Iris pigment epithelial cell (primary cell): ENCODE data around the gene CHI3L1.
A peak's percentile ranks its signal among the peaks of the same experiment; 100 is the strongest.
"Not testable (repeated sequence)": the region's sequence is repeated elsewhere in the genome, so short reads cannot be mapped to it uniquely, and the experiment has no call there.

Experiments
- DNase-seq: peaks from one replicate; pipeline ENCODE4 v3.0.0-alpha.2; 2011; ENCODE audit warnings: low read depth

CHI3L1 gene

GRCh38 chr1:203186446-203187303 is at the start of gene CHI3L1:
TSS of gene CHI3L1 (minus strand) at chr1:203186704. CDS start at chr1:203186623, 81 bp downstream.
- DNase-seq, result no peak

- not testable (repeated sequence) for DNase-seq
Measured at GRCh38 chr1:203234901-203235300, 48.4 kb upstream of the CHI3L1 start.

- peak; percentile 7 for DNase-seq
Measured at GRCh38 chr1:203229471-203230135, 43.1 kb upstream of the CHI3L1 start, which contains the start of gene CHIT1. TSS of gene CHIT1 (minus strand) at chr1:203229673. CDS start at chr1:203229636, 37 bp downstream.

- no peak for DNase-seq
Measured at GRCh38 chr1:203228670-203229069, 42.2 kb upstream of the CHI3L1 start.

- no peak for DNase-seq
Measured at GRCh38 chr1:203227371-203228083, 41.0 kb upstream of the CHI3L1 start.

- no peak for DNase-seq
Measured at GRCh38 chr1:203225071-203225470, 38.6 kb upstream of the CHI3L1 start.

GRCh38 chr1:203223012-203223775 is 36.7 kb upstream of the CHI3L1 start:
- DNase-seq, result no peak

- no peak for DNase-seq
Measured at GRCh38 chr1:203219934-203220333, 33.4 kb upstream of the CHI3L1 start.

- DNase-seq, result no peak
Measured at GRCh38 chr1:203219171-203219570, 32.7 kb upstream of the CHI3L1 start.

GRCh38 chr1:203217668-203218067 is 31.2 kb upstream of the CHI3L1 start:
- no peak for DNase-seq

GRCh38 chr1:203217139-203217655 is 30.7 kb upstream of the CHI3L1 start:
- DNase-seq, result no peak

- DNase-seq, result peak; percentile 59
Measured at GRCh38 chr1:203216274-203217138, 30.0 kb upstream of the CHI3L1 start.

GRCh38 chr1:203215573-203215972 is 29.1 kb upstream of the CHI3L1 start:
- no peak for DNase-seq

- DNase-seq, result no peak
Measured at GRCh38 chr1:203214871-203215270, 28.4 kb upstream of the CHI3L1 start.

- no peak for DNase-seq
Measured at GRCh38 chr1:203213126-203213525, 26.6 kb upstream of the CHI3L1 start.

- no peak for DNase-seq
Measured at GRCh38 chr1:203211812-203212211, 25.3 kb upstream of the CHI3L1 start.

GRCh38 chr1:203210988-203211387 is 24.5 kb upstream of the CHI3L1 start:
- DNase-seq, result no peak

GRCh38 chr1:203210350-203210749 is 23.8 kb upstream of the CHI3L1 start:
- DNase-seq, result no peak

GRCh38 chr1:203208181-203208580 is 21.7 kb upstream of the CHI3L1 start:
- no peak for DNase-seq

- DNase-seq, result no peak
Measured at GRCh38 chr1:203207751-203208150, 21.2 kb upstream of the CHI3L1 start.
